HUES64 (cell line): ENCODE data around the gene E4F1.

Source experiments
- H3K27ac ChIP-seq: 2 replicates; pipeline ENCODE4 v1.7.0; 2013; ENCODE audit warnings: low read depth, low read length, inconsistent platforms
- H3K27me3 ChIP-seq: 2 replicates; pipeline ENCODE4 v1.6.1; 2013; ENCODE audit warnings: mild to moderate bottlenecking, low read length; ENCODE audit not compliant: insufficient read depth
- H3K36me3 ChIP-seq: 2 replicates; pipeline ENCODE4 v1.6.1; 2013; ENCODE audit warnings: mild to moderate bottlenecking, low read length; ENCODE audit not compliant: insufficient read depth
- H3K4me1 ChIP-seq: 2 replicates; pipeline ENCODE4 v1.6.1; 2013; ENCODE audit warnings: mild to moderate bottlenecking, low read length, moderate library complexity; ENCODE audit not compliant: insufficient read depth
- H3K4me3 ChIP-seq: 2 replicates; pipeline ENCODE4 v1.5.1; 2013; ENCODE audit warnings: mild to moderate bottlenecking, low read length, moderate library complexity
- H3K9ac ChIP-seq: 2 replicates; pipeline ENCODE4 v1.6.1; 2013; ENCODE audit warnings: mild to moderate bottlenecking, low read depth, low read length
- H3K9me3 ChIP-seq: 2 replicates; pipeline ENCODE4 v1.6.1; 2013; ENCODE audit warnings: low read depth, low read length; ENCODE audit not compliant: insufficient read depth
- WGBS: fragments of 150-250, 120-280 bp; methylation state at CpG from one replicate; pipeline ENCODE4 v1.1.7; 2013; ENCODE audit warnings: missing lambda C conversion rate; 5-methylcytosine and 5-hydroxymethylcytosine counted together

The E4F1 gene

GRCh38 chr16:2271848-2272461 is 48.6 kb downstream of the E4F1 start:
- Histone ChIP-seq H3K27ac (no peak overlapping the region), H3K4me3 (no peak overlapping the region), H3K9me3 (no peaks in the 10 kb centered on the region), H3K36me3 (no peaks in the 10 kb centered on the region), H3K27me3 (no peaks in the 10 kb centered on the region), H3K9ac (no peak overlapping the region), H3K4me1 (0 out of 2 replicates have a peak, but pooled peaks cover 4% of the 10 kb centered on the region)
- whole genome bisulfite sequencing: 93% methylated on average over 14 of the region's 14 CpGs

- Histone ChIP-seq H3K9me3 (no peaks in the 10 kb centered on the region), H3K27ac (no peak overlapping the region), H3K4me3 (no peak overlapping the region), H3K36me3 (no peaks in the 10 kb centered on the region), H3K27me3 (no peaks in the 10 kb centered on the region), H3K9ac (no peak overlapping the region; the same call in 1 of the 2 replicates), H3K4me1 (0 out of 2 replicates have a peak, but pooled peaks cover 4% of the 10 kb centered on the region)
- WGBS: 93% methylated on average over 16 of the region's 16 CpGs
These were observed 50.1 kb downstream of the E4F1 start for GRCh38 chr16:2273484-2273883.

DNA sequence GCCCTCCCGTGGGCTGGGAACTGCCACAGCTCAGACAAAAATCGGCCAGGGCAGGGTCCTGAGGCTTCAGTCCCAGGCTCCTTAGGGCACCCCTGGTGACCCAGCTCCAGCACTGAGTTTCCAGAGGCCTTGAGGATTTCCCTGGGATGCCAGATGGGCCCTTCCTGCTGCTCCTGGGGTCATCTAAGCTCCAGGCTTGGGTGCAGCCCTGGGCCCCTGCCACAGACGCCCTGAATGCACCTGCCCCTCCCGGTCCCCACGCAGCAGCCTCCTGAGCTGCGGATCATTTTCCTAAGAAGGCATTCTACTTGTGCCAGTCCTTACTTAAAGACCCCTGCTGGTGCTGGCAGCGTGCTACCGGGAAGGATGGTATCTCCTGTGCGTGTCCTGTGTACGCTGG is 50.5 kb downstream of the E4F1 start:
- Histone ChIP-seq H3K27me3 (no peaks in the 10 kb centered on the region), H3K9me3 (no peaks in the 10 kb centered on the region), H3K36me3 (no peaks in the 10 kb centered on the region), H3K27ac (no peak overlapping the region), H3K9ac (no peak overlapping the region), H3K4me1 (0 out of 2 replicates have a peak, but pooled peaks cover 4% of the 10 kb centered on the region), H3K4me3 (no peak overlapping the region)
- 89% methylated on average over 10 of the region's 10 CpGs for WGBS

DNA sequence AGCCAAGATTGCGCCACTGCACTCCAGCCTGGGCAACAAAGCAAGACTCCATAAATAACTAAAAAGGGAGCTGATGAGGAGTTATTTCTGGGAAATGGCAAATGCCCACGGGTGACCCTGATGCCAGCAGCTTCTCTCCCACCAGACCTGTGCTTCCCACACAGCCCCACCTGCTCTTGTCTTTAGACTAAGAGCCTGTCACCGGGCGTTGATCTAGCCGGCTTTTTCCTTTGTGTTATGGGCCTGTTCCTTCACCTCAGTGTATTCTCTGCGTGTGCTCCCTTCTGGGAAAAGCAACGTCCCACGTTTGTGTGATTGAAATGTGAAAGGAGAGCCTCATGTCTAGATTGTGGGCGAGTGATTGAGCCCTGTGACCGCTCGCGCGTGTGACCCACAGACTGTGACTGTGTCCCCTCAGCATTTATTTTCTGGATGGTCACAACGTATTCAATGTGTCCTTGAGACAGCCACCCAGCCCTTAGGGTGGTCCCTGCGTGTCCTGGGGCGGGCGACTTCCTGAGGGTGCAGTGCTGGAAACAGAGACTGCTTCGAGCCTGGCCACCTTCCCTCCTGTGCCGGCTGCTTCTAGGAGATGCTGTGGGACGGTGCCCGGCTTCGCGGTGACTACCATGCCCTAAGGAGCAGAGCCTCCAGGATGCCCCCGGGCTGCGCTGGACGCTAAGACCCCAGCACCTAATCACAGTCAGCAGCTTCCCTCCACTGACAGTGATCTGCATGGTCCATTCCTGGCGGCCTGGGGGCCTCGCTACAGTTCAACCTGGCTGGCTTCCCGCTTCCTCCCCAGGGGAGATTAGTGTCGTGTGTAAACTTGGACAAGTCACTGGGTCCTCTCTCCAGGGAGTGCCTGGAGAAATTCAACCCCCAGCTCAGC is 52.3 kb downstream of the E4F1 start:
- no peaks in the 10 kb centered on the region for H3K36me3 ChIP-seq
- H3K27ac ChIP-seq: no peak overlapping the region
- WGBS: 89% methylated on average over 30 of the region's 30 CpGs
- H3K9ac ChIP-seq: no peak overlapping the region
- H3K4me3 ChIP-seq: no peak overlapping the region
- H3K27me3 ChIP-seq: no peaks in the 10 kb centered on the region
- no peaks in the 10 kb centered on the region for H3K4me1 ChIP-seq
- no peaks in the 10 kb centered on the region for H3K9me3 ChIP-seq

- WGBS: 82% methylated on average over 26 of the region's 26 CpGs
- Histone ChIP-seq H3K4me3 (no peak overlapping the region), H3K36me3 (no peaks in the 10 kb centered on the region), H3K27me3 (no peaks in the 10 kb centered on the region), H3K9ac (no peak overlapping the region; the same call in 1 of the 2 replicates), H3K9me3 (no peaks in the 10 kb centered on the region), H3K27ac (no peak overlapping the region), H3K4me1 (no peaks in the 10 kb centered on the region)
These were observed 53.2 kb downstream of the E4F1 start for GRCh38 chr16:2276368-2277195.

GRCh38 chr16:2277466-2278271 is 54.3 kb downstream of the E4F1 start:
- WGBS: 94% methylated on average over 25 of the region's 25 CpGs
- Histone ChIP-seq H3K27me3 (no peaks in the 10 kb centered on the region), H3K9ac (no peak overlapping the region)

DNA sequence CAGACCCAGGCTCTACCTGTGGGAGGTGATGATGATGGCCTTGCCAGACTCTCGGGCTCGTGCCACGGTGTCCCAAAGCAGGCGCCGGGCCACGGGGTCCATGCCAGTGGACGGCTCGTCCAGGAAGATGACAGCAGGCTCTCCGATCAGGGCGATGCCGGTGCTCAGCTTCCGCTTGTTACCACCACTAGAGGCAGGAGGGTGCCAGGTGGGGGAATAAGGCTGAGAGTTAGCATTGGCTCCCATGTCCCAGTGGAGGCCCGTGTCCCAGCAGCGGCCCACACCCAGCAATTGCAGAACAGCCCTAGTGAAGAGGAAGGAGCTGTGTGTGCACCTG is 54.8 kb downstream of the E4F1 start:
- 85% methylated on average over 14 of the region's 14 CpGs for WGBS
- no peak overlapping the region for H3K27ac ChIP-seq

More at GRCh38 chr16:2277466-2278271, 54.3 kb downstream of the E4F1 start:
- no peaks in the 10 kb centered on the region for H3K36me3 ChIP-seq
- no peak overlapping the region for H3K27ac ChIP-seq
- no peak overlapping the region for H3K4me3 ChIP-seq
- no peaks in the 10 kb centered on the region for H3K9me3 ChIP-seq
- no peaks in the 10 kb centered on the region for H3K4me1 ChIP-seq

GRCh38 chr16:2278956-2279800 is 55.8 kb downstream of the E4F1 start:
- Histone ChIP-seq H3K27me3 (no peaks in the 10 kb centered on the region), H3K4me3 (no peak overlapping the region), H3K9me3 (no peaks in the 10 kb centered on the region), H3K9ac (no peak overlapping the region), H3K4me1 (no peaks in the 10 kb centered on the region), H3K36me3 (no peaks in the 10 kb centered on the region), H3K27ac (no peak overlapping the region)
- WGBS: 91% methylated on average over 26 of the region's 26 CpGs

More for the DNA sequence above, 54.8 kb downstream of the E4F1 start:
- Histone ChIP-seq H3K9me3 (no peaks in the 10 kb centered on the region), H3K9ac (no peak overlapping the region), H3K4me1 (no peaks in the 10 kb centered on the region), H3K27me3 (no peaks in the 10 kb centered on the region), H3K4me3 (no peak overlapping the region), H3K36me3 (no peaks in the 10 kb centered on the region)

GRCh38 chr16:2280461-2280860 is 57.1 kb downstream of the E4F1 start:
- 90% methylated on average over 8 of the region's 8 CpGs for WGBS
- H3K27ac ChIP-seq: no peak overlapping the region

DNA sequence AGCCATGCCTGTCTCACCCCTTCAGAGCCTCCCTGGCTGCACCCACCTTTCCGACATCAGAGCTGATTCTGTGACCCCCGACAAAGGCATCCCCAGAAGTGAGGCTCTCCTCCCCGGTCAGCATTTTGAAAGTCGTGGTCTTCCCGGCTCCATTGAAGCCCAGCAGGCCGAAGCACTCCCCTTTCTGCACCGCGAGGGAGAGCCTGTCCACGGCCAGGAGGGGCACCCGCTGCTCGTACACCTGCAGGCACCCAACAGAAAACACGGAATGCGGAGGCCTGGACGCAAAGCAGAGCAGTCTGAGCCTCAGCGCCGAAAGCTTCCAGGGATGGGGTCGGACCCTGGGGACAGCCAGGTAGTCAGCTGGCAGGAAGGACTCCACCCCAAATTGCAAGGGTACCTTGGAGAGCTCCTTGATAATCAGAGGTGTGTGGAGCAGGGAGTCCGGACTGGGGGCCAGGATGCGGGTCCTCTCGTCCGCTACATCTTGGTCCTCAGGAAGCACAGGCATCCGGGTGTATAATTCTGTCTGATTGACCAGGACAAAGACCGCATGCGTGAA is 57.7 kb downstream of the E4F1 start:
- Histone ChIP-seq H3K9ac (no peak overlapping the region), H3K27me3 (no peaks in the 10 kb centered on the region), H3K4me1 (no peaks in the 10 kb centered on the region), H3K27ac (no peak overlapping the region), H3K36me3 (no peaks in the 10 kb centered on the region), H3K4me3 (no peak overlapping the region), H3K9me3 (no peaks in the 10 kb centered on the region)
- 91% methylated on average over 24 of the region's 24 CpGs for WGBS

More at GRCh38 chr16:2280461-2280860, 57.1 kb downstream of the E4F1 start:
- Histone ChIP-seq H3K9me3 (no peaks in the 10 kb centered on the region), H3K9ac (no peak overlapping the region), H3K4me3 (no peak overlapping the region), H3K4me1 (no peaks in the 10 kb centered on the region), H3K27me3 (no peaks in the 10 kb centered on the region), H3K36me3 (no peaks in the 10 kb centered on the region)
